HEK293T (cell line): ENCODE measurements around the gene FBLN2.

ENCODE experiments used
- BHLHE40 ChIP-seq: fragments of 450-650 bp; IDR thresholded peaks from 2 replicates; pipeline ENCODE4 v1.6.1; 2016; ENCODE audit warnings: mild to moderate bottlenecking, moderate library complexity, borderline replicate concordance
- FOXA1 ChIP-seq: fragments of 450-650 bp; IDR thresholded peaks from 2 replicates; pipeline ENCODE4 v1.6.1; 2016; ENCODE audit warnings: mild to moderate bottlenecking
- FOXM1 ChIP-seq: fragments of 450-650 bp; IDR thresholded peaks from 2 replicates; pipeline ENCODE4 v1.6.1; 2017; ENCODE audit warnings: mild to moderate bottlenecking, borderline replicate concordance
- HDGF ChIP-seq: fragments of 450-650 bp; IDR thresholded peaks from 2 replicates; pipeline ENCODE4 v1.6.1; 2017; ENCODE audit warnings: antibody characterized with exemption, borderline replicate concordance
- L3MBTL2 ChIP-seq: fragments of 450-650 bp; conservative IDR thresholded peaks from 2 replicates; pipeline ENCODE4 v1.6.1; 2016; ENCODE audit warnings: mild to moderate bottlenecking
- NFRKB ChIP-seq: fragments of 450-650 bp; IDR thresholded peaks from 2 replicates; pipeline ENCODE4 v1.6.1; 2016; ENCODE audit warnings: mild to moderate bottlenecking, moderate library complexity
- SP1 ChIP-seq: fragments of 450-650 bp; IDR thresholded peaks from 2 replicates; pipeline ENCODE4 v1.6.1; 2017
- SUZ12 ChIP-seq: fragments of 450-650 bp; IDR thresholded peaks from 2 replicates; pipeline ENCODE4 v1.6.1; 2016; ENCODE audit warnings: mild to moderate bottlenecking
- ZNF384 ChIP-seq: fragments of 450-650 bp; IDR thresholded peaks from 2 replicates; pipeline ENCODE4 v1.6.1; 2016

- no peak for TF ChIP-seq FOXM1
- TF ChIP-seq FOXA1: no peak
- no peak for TF ChIP-seq SUZ12
- no peak for TF ChIP-seq L3MBTL2
- TF ChIP-seq ZNF384: no peak
- TF ChIP-seq SP1: no peak
- TF ChIP-seq BHLHE40: no peak
- no peak for TF ChIP-seq NFRKB
- no peak for TF ChIP-seq HDGF
Measured at GRCh38 chr3:13588221-13588701, 39.3 kb downstream of the FBLN2 start.
